H1 (cell line): ENCODE results near the gene PAGE4. TPM values are rescaled to one million over a fixed set of nuclear protein-coding genes. Genes with fewer than 3 reads are reported as not detected.

ENCODE experiments used
- CTCF ChIA-PET: fragments of 300-600 bp; sonication (Branson Sonifier 250); formaldehyde crosslinking; loops from one replicate; lab custom pipeline; 2021; ENCODE audit not compliant: partially characterized antibody; lab: Charles Lee
- POLR2A ChIA-PET: fragments of 300-600 bp; sonication (Branson Sonifier 250); formaldehyde crosslinking; loops from one replicate; lab custom pipeline; 2021; ENCODE audit warnings: inconsistent platforms; ENCODE audit not compliant: partially characterized antibody; lab: Charles Lee
- DNase-seq, 2 experiments: peaks; one replicate each; pipeline versions ENCODE4 v3.0.0 to v3.0.0-alpha.2; 2010 to 2022; ENCODE audit warnings: low spot score in 2 of 2, low read depth in 1 of 2, mixed read lengths in 1 of 2
- FAIRE-seq: peaks from 2 replicates; lab custom pipeline; 2011; peaks lifted over from hg19 to GRCh38; lab: Jason Lieb, UNC
- H2AFZ ChIP-seq: 2 replicates; pipeline ENCODE4 v1.8.1; 2012; ENCODE audit warnings: low read length, inconsistent platforms
- H2AK5ac ChIP-seq: 2 replicates; pipeline ENCODE4 v1.6.1; 2013; ENCODE audit warnings: low read depth, low read length
- H2BK120ac ChIP-seq: replicated peaks from 2 replicates; pipeline ENCODE3; 2013; ENCODE audit warnings: low read depth, low read length, inconsistent platforms
- H2BK12ac ChIP-seq: 2 replicates; pipeline ENCODE4 v1.6.1; 2013; ENCODE audit warnings: low read depth, low read length
- H2BK15ac ChIP-seq: 2 replicates; pipeline ENCODE4 v1.6.1; 2013; ENCODE audit warnings: low read length
- H2BK20ac ChIP-seq: 2 replicates; pipeline ENCODE4 v1.6.1; 2013; ENCODE audit warnings: low read length
- H2BK5ac ChIP-seq: 2 replicates; pipeline ENCODE4 v1.6.1; 2013; ENCODE audit warnings: low read depth, low read length
- H3K14ac ChIP-seq: 2 replicates; pipeline ENCODE4 v1.6.1; 2013; ENCODE audit warnings: inconsistent platforms; ENCODE audit not compliant: insufficient read length
- H3K18ac ChIP-seq: 2 replicates; pipeline ENCODE4 v1.6.1; 2013; ENCODE audit warnings: low read length; ENCODE audit errors: extremely low read depth
- H3K23ac ChIP-seq: 2 replicates; pipeline ENCODE4 v1.6.1; 2013; ENCODE audit warnings: inconsistent platforms; ENCODE audit not compliant: insufficient read length
- H3K23me2 ChIP-seq: 2 replicates; pipeline ENCODE4 v1.6.1; 2013; ENCODE audit warnings: low read depth, low read length
- H3K27ac ChIP-seq: 2 replicates; pipeline ENCODE4 v1.6.1; 2011; ENCODE audit warnings: low read depth, low read length, inconsistent platforms
- H3K27me3 ChIP-seq, 4 experiments: replicated peaks in 1 of 4; 1 replicate in 1 of 4; 2 replicates in 3 of 4; pipeline versions ENCODE4 v1.6.1 to v1.8.1; 2011 to 2013; ENCODE audit warnings: low read length in 3 of 4, mild to moderate bottlenecking in 3 of 4, inconsistent platforms in 2 of 4, mixed read lengths in 2 of 4, moderate library complexity in 1 of 4; ENCODE audit not compliant: control insufficient read depth in 3 of 4, insufficient read depth in 3 of 4; ENCODE audit errors: extremely low read depth in 1 of 4
- H3K36me3 ChIP-seq, 4 experiments: 2 replicates each; pipeline versions ENCODE4 v1.6.1 to v1.8.1; 2011 to 2013; ENCODE audit warnings: mild to moderate bottlenecking in 4 of 4, low read length in 3 of 4, moderate library complexity in 2 of 4, control low read depth in 1 of 4, inconsistent platforms in 1 of 4; ENCODE audit not compliant: insufficient read depth in 4 of 4, control insufficient read depth in 2 of 4
- H3K4ac ChIP-seq: replicated peaks from 2 replicates; pipeline ENCODE3; 2013; ENCODE audit warnings: low read length, low read depth, mixed read lengths, inconsistent platforms; ENCODE audit not compliant: insufficient read length
- H3K4me1 ChIP-seq, 4 experiments: replicated peaks in 1 of 4; 1 replicate in 1 of 4; 2 replicates in 3 of 4; pipeline versions ENCODE4 v1.6.1 to v1.8.1; 2011 to 2013; ENCODE audit warnings: low read length in 3 of 4, inconsistent platforms in 2 of 4, mixed read lengths in 1 of 4; ENCODE audit not compliant: insufficient read depth in 4 of 4, control insufficient read depth in 3 of 4
- H3K4me2 ChIP-seq, 2 experiments: 2 replicates each; pipeline versions ENCODE4 v1.6.1 to v1.8.1; 2011 to 2013; ENCODE audit warnings: low read depth in 2 of 2, low read length in 2 of 2, control low read depth in 1 of 2, inconsistent platforms in 1 of 2, mild to moderate bottlenecking in 1 of 2; ENCODE audit not compliant: insufficient read depth in 1 of 2
- H3K4me3 ChIP-seq, 4 experiments: fragments of 200-600, 300-600 bp in 1 of 4; sonication (generic), shearing (Covaris generic), sonication (Bioruptor Twin) in 1 of 4; 2 replicates each; pipeline versions ENCODE4 v1.5.1 to v1.8.1; 2011 to 2016; ENCODE audit warnings: low read length in 4 of 4, low read depth in 3 of 4, control low read depth in 2 of 4, inconsistent platforms in 2 of 4, mild to moderate bottlenecking in 2 of 4, mixed read lengths in 1 of 4, moderate library complexity in 1 of 4; ENCODE audit not compliant: insufficient read depth in 2 of 4; ENCODE audit errors: extremely low read depth in 1 of 4
- H3K56ac ChIP-seq: replicated peaks from 2 replicates; pipeline ENCODE3; 2013; ENCODE audit warnings: low read depth, mild to moderate bottlenecking, mixed read lengths, low read length, inconsistent platforms; ENCODE audit not compliant: insufficient read length
- H3K79me1 ChIP-seq: 2 replicates; pipeline ENCODE4 v1.6.1; 2013; ENCODE audit warnings: low read depth, low read length, control low read depth
- H3K79me2 ChIP-seq, 2 experiments: 2 replicates each; pipeline versions ENCODE4 v1.6.1 to v1.8.1; 2012 to 2013; ENCODE audit warnings: low read length in 2 of 2, mild to moderate bottlenecking in 2 of 2, inconsistent platforms in 1 of 2; ENCODE audit not compliant: insufficient read depth in 2 of 2, control insufficient read depth in 1 of 2
- H3K9ac ChIP-seq, 4 experiments: replicated peaks in 1 of 4; 1 replicate in 1 of 4; 2 replicates in 3 of 4; pipeline versions ENCODE4 v1.6.1 to v1.8.1; 2011 to 2013; ENCODE audit warnings: low read depth in 3 of 4, low read length in 3 of 4, control low read depth in 2 of 4, mild to moderate bottlenecking in 2 of 4, moderate library complexity in 2 of 4, inconsistent platforms in 1 of 4; ENCODE audit errors: extremely low read depth in 1 of 4
- H3K9me3 ChIP-seq, 2 experiments: 2 replicates each; pipeline versions ENCODE4 v1.6.1 to v1.8.1; 2012 to 2013; ENCODE audit warnings: mild to moderate bottlenecking in 2 of 2, moderate library complexity in 2 of 2, control low read depth in 1 of 2, inconsistent platforms in 1 of 2, low read depth in 1 of 2, low read length in 1 of 2, mixed read lengths in 1 of 2; ENCODE audit not compliant: insufficient read depth in 2 of 2
- H4K20me1 ChIP-seq, 2 experiments: replicated peaks in 1 of 2; 2 replicates each; pipeline versions ENCODE3 to v1.8.1; 2011 to 2013; ENCODE audit warnings: inconsistent platforms in 2 of 2, low read length in 2 of 2, mild to moderate bottlenecking in 1 of 2; ENCODE audit not compliant: insufficient read depth in 2 of 2, control insufficient read depth in 1 of 2
- H4K5ac ChIP-seq: 2 replicates; pipeline ENCODE4 v1.6.1; 2013; ENCODE audit warnings: low read length, low read depth, mixed read lengths, inconsistent platforms; ENCODE audit not compliant: insufficient read length
- H4K8ac ChIP-seq: 2 replicates; pipeline ENCODE4 v1.8.0; 2013; ENCODE audit warnings: mild to moderate bottlenecking, moderate library complexity, low read length, inconsistent platforms; ENCODE audit not compliant: insufficient read depth; ENCODE audit errors: extremely low read depth
- H4K91ac ChIP-seq: replicated peaks from 2 replicates; pipeline ENCODE3; 2013; ENCODE audit warnings: low read length, mixed read lengths, inconsistent platforms; ENCODE audit not compliant: insufficient read length
- ATF3 ChIP-seq: IDR thresholded peaks from 2 replicates; pipeline ENCODE4 v1.6.1; 2011; ENCODE audit warnings: low read depth, mild to moderate bottlenecking, low read length; ENCODE audit not compliant: insufficient read depth
- BACH1 ChIP-seq: IDR thresholded peaks from 2 replicates; pipeline ENCODE4 v1.6.1; 2012; ENCODE audit warnings: low read length, improper control_type of control experiment
- CREB1 ChIP-seq: IDR thresholded peaks from 2 replicates; pipeline ENCODE4 v1.6.1; 2012; ENCODE audit warnings: inconsistent platforms
- NANOG ChIP-seq: IDR thresholded peaks from 2 replicates; pipeline ENCODE4 v1.6.1; 2011; ENCODE audit warnings: low read length, low read depth, mild to moderate bottlenecking, inconsistent platforms; ENCODE audit not compliant: insufficient read depth, poor library complexity, severe bottlenecking
- RAD21 ChIP-seq, 2 experiments: IDR thresholded peaks in 1 of 2; conservative IDR thresholded peaks in 1 of 2; 2 replicates each; pipeline ENCODE4 v1.6.1; 2011; ENCODE audit warnings: low read depth in 2 of 2, low read length in 2 of 2, improper control_type of control experiment in 1 of 2, inconsistent platforms in 1 of 2, mild to moderate bottlenecking in 1 of 2, moderate library complexity in 1 of 2
- WGBS, 2 experiments: shearing (Covaris generic) in 1 of 2; methylation state at CpG; one replicate each; pipeline versions ENCODE4 v1.1.6 to v1.1.7; 2013 to 2015; ENCODE audit warnings: low lambda C conversion rate in 2 of 2, mixed read lengths in 2 of 2, inconsistent platforms in 1 of 2, low coverage in 1 of 2, missing lambda C conversion rate in 1 of 2; ENCODE audit not compliant: insufficient replicate concordance in 2 of 2, insufficient coverage in 1 of 2, insufficient read length in 1 of 2; ENCODE audit errors: extremely low coverage in 1 of 2, missing lambda C conversion rate in 1 of 2; 5-methylcytosine and 5-hydroxymethylcytosine counted together
- polyA plus RNA-seq, 7 experiments: library from polyadenylated mRNA; depleted of rRNA in 3 of 7; stranded (reverse) in 5 of 7; unstranded in 2 of 7; fragments of >200 nt in 5 of 7; fragments of 200-250 nt in 2 of 7; gene quantifications; 1 replicate in 5 of 7; 2 replicates in 1 of 7; 4 replicates in 1 of 7; pipeline versions ENCODE4 v1.2.1 to v1.2.3, GENCODE V29; 2011 to 2013; ENCODE audit warnings: missing spikeins in 2 of 7, mixed read lengths in 2 of 7
- total RNA-seq: library from RNA; stranded (reverse); fragmentation: NEBNext Ultra II Directional; extraction: Animal tissue kit (Norgen Biotek cat#: 25700); gene quantifications from 2 replicates; pipeline ENCODE4 v1.2.1, GENCODE V29; 2021

The PAGE4 gene
- total and polyA plus RNA-seq, 2 of the 8 experiments (the other 6 are each of a cell fraction or from before 2014, with no cell fraction given) = 0.53 TPM; not detected in 1

- Histone ChIP-seq H3K56ac (no peak overlapping the region), H3K23ac (no peak overlapping the region), H4K20me1 (no peaks in the 10 kb centered on the region), H3K14ac (no peak overlapping the region), H3K79me2 (no peaks in the 10 kb centered on the region), H3K18ac (no peak overlapping the region), H4K8ac (no peak overlapping the region), H3K27me3 (no peaks in the 10 kb centered on the region), H2AK5ac (no peak overlapping the region), H2BK20ac (no peak overlapping the region), H3K4me2 (no peak overlapping the region), H3K36me3 (no peaks in the 10 kb centered on the region), H3K4me1 (no peaks in the 10 kb centered on the region), H2BK120ac (no peak overlapping the region), H2BK15ac (no peak overlapping the region), H2BK12ac (no peak overlapping the region), H3K79me1 (no peaks in the 10 kb centered on the region), H4K91ac (no peak overlapping the region), H3K9me3 (no peaks in the 10 kb centered on the region), H2AFZ (no peak overlapping the region), H3K23me2 (no peaks in the 10 kb centered on the region), H4K5ac (no peak overlapping the region), H2BK5ac (no peak overlapping the region), H3K4me3 (no peak overlapping the region), H3K9ac (no peak overlapping the region), H3K4ac (no peak overlapping the region), H3K27ac (no peak overlapping the region)
- 100% methylated on average over 1 of the region's 1 CpG; no CpG with 5 or more reads in 1 of the 2 experiments for WGBS, 2 experiments
- DNase-seq (no peak), FAIRE-seq (no peak)
- POLR2A ChIA-PET = no interaction called here
- TF ChIP-seq ATF3 (no peak), CREB1 (no peak), BACH1 (no peak), NANOG (no peak), RAD21 (IDR thresholded peaks at IDR 0.05 in 1 of 2, conservative IDR thresholded peaks at IDR 0.05 in 1 of 2; ENCODE audit: low read depth in 2 of 2, low read length in 2 of 2) (no peak)
- CTCF ChIA-PET = no interaction called here
Measured at GRCh38 chrX:49784747-49785280, 44.3 kb upstream of the PAGE4 start.
